GM18868 (cell line): ENCODE measurements around the gene UBASH3B.

Source experiments
- ATAC-seq: cut with Tn5 transposase; IDR thresholded peaks from one replicate; pipeline ENCODE4 v1.9.1; 2021; ENCODE audit warnings: mild to moderate bottlenecking, moderate library complexity; ENCODE audit not compliant: unreplicated experiment

The UBASH3B gene

GRCh38 chr11:122779047-122779629 lies 123.6 kb downstream of the UBASH3B start:
- ATAC-seq: no peak

- no peak for ATAC-seq
Measured at GRCh38 chr11:122780296-122780949, 124.9 kb downstream of the UBASH3B start.

DNA sequence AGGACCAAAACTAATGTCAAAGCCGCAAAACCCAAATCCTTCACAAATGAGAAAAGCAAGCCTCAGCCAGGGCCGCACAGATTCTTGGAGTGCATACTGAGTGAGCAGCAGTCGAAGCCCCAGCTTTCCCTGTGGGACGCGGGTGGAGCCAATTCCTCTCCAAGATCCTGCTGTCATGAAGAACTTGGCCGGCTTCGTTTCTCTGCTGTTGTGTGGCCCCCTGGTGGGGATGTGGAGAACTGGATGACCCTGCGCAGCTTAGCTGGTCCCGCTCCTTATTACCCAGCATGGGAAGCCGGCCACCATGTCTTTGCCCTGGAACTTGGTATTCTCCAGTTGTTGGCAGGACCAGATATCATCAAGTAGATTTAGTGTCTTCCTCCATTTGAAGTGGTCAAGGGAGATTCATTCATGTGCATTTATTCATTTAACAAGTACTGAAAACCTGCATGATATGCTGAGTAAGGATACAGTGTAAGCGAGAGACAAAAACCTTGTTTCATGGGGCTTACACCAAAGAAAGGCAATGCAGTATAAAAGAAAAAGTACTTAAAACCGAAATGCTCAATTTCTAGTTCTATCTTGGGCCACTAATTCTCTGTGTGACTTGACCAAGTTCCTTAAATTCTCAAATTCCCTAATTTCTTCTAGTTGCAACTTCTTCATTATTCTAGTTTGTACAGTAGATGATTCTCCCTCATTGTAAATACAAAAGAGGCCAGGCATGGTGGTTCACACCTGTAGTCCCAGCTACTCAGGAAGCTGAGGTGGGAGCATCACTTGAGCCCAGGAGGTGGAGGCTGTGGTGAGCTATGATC lies 126.1 kb downstream of the UBASH3B start:
- peak; percentile 66 for ATAC-seq

- ATAC-seq: no peak
Measured at GRCh38 chr11:122782222-122782621, 126.7 kb downstream of the UBASH3B start.

- ATAC-seq: no peak
Measured at GRCh38 chr11:122784325-122784955, 128.9 kb downstream of the UBASH3B start.

DNA sequence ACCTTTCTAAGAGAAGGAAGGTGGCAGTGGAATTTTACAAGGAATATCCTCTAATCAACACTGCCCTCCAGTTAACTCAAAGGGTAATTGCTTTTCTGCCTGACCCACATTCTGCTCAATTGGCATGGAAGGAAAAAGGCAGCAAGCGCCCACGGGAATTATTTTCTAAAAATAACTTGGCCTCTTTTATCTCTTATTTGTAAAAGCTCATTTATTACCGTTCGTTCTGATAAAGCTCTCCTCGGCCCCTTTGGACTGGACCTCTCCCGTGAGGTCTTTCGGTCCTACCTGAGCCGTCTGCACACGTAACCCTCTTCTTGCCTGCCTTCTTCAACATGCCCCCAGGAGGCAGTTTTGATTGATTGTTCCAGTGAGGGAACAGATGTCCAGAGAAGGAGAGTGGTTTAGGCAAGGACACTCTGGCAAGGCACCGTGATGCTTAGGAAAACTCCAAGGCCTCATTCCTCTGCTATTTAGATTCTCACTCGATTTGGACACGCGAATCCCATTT lies 129.6 kb downstream of the UBASH3B start:
- no peak for ATAC-seq

DNA sequence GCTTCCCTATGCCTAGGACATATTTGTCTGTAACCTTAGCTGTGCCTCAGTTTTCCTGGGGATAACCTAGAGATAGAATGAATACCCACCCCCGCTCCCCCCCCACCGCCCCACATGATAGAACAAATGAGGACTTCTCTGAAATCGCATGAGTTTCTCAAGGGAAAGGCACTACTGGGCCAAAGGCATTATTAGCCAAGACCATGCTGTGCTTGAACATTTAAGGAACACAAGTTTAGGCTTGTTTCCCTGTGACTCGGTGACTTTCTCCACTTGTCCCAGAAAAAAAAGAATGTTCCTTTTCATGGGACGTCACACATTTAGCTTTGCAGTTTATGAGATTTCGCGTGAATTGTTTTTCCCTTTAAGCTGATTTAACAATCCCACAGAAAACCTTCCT lies 131.4 kb downstream of the UBASH3B start:
- no peak for ATAC-seq

GRCh38 chr11:122788781-122789535 lies 133.4 kb downstream of the UBASH3B start:
- no peak for ATAC-seq

DNA sequence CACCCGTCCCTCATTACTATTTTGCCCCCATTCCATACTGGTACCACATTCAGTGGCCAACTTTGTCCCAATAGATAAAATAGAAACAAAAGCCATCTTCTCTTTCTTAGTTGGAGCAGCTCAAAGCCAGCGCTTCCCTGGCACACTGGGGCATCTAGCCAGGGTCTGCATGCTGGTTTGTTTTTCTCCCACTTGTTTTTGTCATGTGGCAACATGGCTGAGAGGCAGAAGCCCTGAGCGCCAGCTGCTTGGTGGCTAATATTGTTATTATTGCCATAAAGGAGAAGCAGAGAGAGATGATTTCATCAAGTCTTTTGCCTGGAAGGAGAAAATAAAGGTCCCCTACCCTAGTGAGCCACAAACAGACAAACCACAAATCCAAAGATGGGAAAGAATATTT lies 134.4 kb downstream of the UBASH3B start:
- ATAC-seq: no peak

DNA sequence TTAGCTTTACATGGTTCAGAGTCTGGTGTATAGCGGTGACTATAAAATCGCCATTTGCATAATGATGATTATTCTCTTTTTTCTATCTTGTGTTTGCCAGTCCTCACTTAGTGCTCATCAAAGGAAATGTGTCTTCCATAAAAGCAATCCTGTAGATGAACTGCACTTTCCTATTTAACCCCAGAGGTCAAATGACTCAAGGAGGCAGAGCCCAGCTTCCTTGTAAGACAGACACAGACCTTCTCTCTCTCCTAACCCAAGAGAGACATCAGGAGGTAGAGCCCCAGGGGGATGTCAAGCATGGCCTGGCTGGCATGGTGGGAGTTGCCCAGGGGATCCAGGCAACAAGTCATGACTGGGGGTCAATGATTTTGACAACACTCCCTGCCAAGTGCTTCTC lies 135.9 kb downstream of the UBASH3B start:
- ATAC-seq: no peak

- ATAC-seq: no peak
Measured at GRCh38 chr11:122791836-122792235, 136.3 kb downstream of the UBASH3B start.

DNA sequence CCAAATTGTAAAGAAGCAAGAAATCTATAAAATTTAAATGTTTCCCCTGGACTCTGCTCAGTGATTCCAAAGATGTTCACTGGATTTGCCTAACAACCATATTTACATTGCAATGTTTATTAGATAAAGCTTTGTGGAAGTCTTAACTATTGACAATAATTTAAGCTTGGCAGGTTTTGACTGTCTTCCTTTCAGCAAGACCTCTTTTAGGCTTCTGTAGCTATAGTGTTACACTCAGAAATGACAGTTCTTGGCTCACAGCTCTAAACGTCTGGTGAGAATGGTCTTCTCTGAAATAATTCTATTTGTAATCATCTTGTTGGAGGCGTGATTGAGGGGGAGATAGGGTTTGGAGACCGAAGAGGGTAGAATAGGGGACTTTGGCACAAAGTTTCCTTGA lies 138.0 kb downstream of the UBASH3B start:
- ATAC-seq: no peak

DNA sequence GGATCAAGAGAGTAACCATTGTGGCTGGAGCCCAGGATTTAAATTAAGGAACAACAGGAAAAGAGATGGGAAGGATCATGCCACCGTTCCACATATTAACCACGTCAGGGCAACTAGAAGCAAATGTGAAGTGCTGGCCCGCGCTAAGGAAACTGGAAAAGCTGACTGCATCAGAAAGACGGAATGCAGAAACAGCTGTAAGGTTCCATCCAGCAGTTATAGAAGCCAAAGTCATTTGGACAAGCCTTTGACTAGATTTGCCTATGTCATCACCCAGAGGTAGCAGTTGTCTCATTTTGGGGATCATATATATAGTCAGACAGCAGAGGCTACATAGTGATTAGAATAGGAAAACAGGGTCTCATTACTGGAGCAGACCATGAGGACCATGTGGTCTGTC lies 139.8 kb downstream of the UBASH3B start:
- no peak for ATAC-seq

- ATAC-seq: peak; percentile 77
Measured at GRCh38 chr11:122796128-122796717, 140.7 kb downstream of the UBASH3B start.

DNA sequence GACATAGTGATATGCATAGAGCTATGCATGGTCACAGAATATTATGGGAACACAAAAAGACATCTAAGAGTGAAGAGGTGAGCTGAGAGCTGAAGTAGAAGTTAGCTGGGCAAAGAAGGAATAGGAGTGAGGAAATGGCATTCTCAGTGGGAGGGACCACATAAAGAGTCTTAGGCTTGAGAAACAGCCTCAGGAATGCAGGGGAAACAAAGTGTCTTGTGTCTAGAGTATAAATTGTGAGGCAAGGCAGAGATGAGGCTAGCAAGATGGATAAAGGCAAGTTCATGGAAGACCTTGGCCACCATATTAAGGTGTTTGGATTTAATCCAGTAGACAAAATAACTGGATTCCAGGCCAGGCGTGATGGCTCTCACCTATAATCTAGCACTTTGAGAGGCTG lies 142.1 kb downstream of the UBASH3B start:
- ATAC-seq: no peak

GRCh38 chr11:122799406-122800105 lies 144.0 kb downstream of the UBASH3B start:
- no peak for ATAC-seq

- no peak for ATAC-seq
Measured at GRCh38 chr11:122802876-122803275, 147.4 kb downstream of the UBASH3B start.

DNA sequence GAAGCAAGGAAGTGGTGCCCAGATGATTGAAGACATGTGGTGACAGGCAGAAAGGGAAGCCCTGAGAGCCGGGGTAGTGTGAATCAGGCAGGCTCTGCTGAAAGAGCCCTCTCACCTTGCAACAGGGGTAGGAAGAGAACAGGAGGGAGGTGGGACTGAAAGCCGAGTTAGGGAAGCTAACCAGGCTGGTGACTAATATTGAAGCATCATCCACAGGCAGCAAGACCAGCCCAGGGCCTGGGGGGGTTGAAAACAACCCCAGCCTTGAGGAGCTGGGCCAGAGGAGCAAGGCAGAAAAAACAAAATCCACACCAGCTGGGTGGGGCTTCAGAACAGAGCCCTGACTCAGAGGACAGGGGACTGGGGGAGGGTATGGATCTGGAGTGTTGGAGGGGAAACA lies 147.8 kb downstream of the UBASH3B start:
- no peak for ATAC-seq

DNA sequence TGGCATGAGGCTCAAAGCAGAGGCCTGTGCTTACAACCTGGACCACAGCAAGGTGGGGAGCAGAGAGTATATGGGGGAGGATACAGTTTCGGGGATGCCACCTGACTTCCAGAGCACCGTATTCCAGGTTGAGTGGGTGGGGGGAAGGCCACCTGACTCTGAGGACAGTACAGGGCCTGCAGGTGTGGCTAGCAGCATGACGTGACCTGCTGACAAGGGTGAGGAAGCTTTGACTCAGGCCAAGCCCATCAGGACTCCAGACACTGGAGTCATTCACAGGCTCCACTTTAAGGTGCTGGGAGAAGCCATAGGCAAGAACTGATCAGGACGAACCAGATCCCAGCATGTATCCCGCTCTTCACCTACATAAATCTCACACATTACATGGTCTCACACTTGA lies 148.2 kb downstream of the UBASH3B start:
- no peak for ATAC-seq

GRCh38 chr11:122804161-122804560 lies 148.6 kb downstream of the UBASH3B start:
- ATAC-seq: no peak
